Measurements from ENCODE around the gene TIGD7. TPM values are rescaled to one million over a fixed set of nuclear protein-coding genes. Genes with fewer than 3 reads are reported as not detected.

TIGD7 gene
- total and polyA plus RNA-seq, 2 of the 13 experiments (the other 11 are each of a cell fraction or from before 2014, with no cell fraction given), result not detected

- TF ChIP-seq KLF6 (CRISPR knock-in tag; IDR thresholded peaks at IDR 0.05) (no peak), JUNB (CRISPR knock-in tag; IDR thresholded peaks at IDR 0.05; ENCODE audit: borderline replicate concordance) (no peak; the same call in 1 of the 2 replicates), ZNF501 (CRISPR knock-in tag; IDR thresholded peaks at IDR 0.05) (peak; percentile 50; the same call in 1 of the 2 replicates), ZNF430 (CRISPR knock-in tag; IDR thresholded peaks at IDR 0.05) (no peak; the same call in 1 of the 2 replicates), HCFC1 (IDR thresholded peaks at IDR 0.05; ENCODE audit: low read depth, low read length) (no peak), WIZ (CRISPR knock-in tag; IDR thresholded peaks at IDR 0.05) (0 out of 2 replicates have a peak, but pooled peaks have one; percentile 58), ZNF24 (IDR thresholded peaks at IDR 0.05) (no peak), ZNF235 (CRISPR knock-in tag; IDR thresholded peaks at IDR 0.05; ENCODE audit: borderline replicate concordance) (no peak), ZNF468 (CRISPR knock-in tag; IDR thresholded peaks at IDR 0.05) (no peak), ZNF850 (CRISPR knock-in tag; conservative IDR thresholded peaks at IDR 0.05) (no peak), HNF1A (IDR thresholded peaks at IDR 0.05; ENCODE audit: low read depth) (peak; percentile 24; the same call in 1 of the 2 replicates), HNF1A (CRISPR knock-in tag; IDR thresholded peaks at IDR 0.05; ENCODE audit: borderline replicate concordance) (no peak; the same call in 1 of the 2 replicates), ZNF670 (CRISPR knock-in tag; IDR thresholded peaks at IDR 0.05; ENCODE audit: borderline replicate concordance) (no peak), CHCHD3 (CRISPR knock-in tag; IDR thresholded peaks at IDR 0.05) (no peak), POGK (CRISPR knock-in tag; conservative IDR thresholded peaks at IDR 0.05) (no peak; the same call in 1 of the 2 replicates), ZNF264 (CRISPR knock-in tag; IDR thresholded peaks at IDR 0.05) (no peak), ZFP62 (CRISPR knock-in tag; IDR thresholded peaks at IDR 0.05) (no peak), ZNF20 (CRISPR knock-in tag; IDR thresholded peaks at IDR 0.05) (peak; percentile 61; the same call in 1 of the 2 replicates), TARDBP (CRISPR knock-in tag; IDR thresholded peaks at IDR 0.05) (peak; percentile 55; the same call in 1 of the 2 replicates)
- TF ChIP-seq, protein P1, sequence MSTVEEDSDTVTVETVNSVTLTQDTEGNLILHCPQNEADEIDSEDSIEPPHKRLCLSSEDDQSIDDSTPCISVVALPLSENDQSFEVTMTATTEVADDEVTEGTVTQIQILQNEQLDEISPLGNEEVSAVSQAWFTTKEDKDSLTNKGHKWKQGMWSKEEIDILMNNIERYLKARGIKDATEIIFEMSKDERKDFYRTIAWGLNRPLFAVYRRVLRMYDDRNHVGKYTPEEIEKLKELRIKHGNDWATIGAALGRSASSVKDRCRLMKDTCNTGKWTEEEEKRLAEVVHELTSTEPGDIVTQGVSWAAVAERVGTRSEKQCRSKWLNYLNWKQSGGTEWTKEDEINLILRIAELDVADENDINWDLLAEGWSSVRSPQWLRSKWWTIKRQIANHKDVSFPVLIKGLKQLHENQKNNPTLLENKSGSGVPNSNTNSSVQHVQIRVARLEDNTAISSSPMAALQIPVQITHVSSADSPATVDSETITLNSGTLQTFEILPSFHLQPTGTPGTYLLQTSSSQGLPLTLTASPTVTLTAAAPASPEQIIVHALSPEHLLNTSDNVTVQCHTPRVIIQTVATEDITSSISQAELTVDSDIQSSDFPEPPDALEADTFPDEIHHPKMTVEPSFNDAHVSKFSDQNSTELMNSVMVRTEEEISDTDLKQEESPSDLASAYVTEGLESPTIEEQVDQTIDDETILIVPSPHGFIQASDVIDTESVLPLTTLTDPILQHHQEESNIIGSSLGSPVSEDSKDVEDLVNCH (CRISPR knock-in tag; IDR thresholded peaks at IDR 0.05), result no peak
These were observed 40.8 kb downstream of the TIGD7 start (continued) for GRCh38 chr16:3264137-3265036.

All from HepG2 (cell line).